ENCODE results near the gene MFSD2A. TPM values are rescaled to one million over a fixed set of nuclear protein-coding genes. Genes with fewer than 3 reads are reported as not detected.

The MFSD2A gene
- total RNA-seq (2022; extraction: Qiagen RNA extraction; ENCODE audit: low read depth): 4.2 to 4.8 TPM (median 4.7 TPM) in 5 replicates

DNA sequence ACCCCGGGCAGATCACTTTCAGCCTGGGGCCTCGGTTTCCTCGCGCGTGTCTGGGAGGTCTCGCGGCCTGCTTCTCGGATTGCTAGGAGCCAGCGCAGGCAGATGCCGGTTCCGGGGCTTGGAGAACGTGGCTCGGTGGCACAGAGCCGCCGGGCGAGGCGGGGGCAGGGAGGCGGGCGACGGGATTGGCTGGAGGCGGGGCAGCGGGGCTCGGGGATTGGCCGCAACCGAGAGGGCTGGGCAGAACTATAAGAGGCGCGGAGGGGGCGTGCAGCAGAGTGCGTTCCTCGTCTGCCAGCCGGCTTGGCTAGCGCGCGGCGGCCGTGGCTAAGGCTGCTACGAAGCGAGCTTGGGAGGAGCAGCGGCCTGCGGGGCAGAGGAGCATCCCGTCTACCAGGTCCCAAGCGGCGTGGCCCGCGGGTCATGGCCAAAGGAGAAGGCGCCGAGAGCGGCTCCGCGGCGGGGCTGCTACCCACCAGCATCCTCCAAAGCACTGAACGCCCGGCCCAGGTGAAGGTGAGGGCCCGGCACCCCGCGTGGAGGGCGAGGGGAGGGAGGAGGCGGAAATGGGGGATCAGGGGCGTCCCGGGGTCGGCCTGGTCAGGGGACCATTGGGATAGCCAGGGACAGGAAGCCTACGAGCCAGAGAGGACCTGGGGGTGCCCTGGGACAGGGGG lies at the start of gene MFSD2A:
TSS of gene MFSD2A (plus strand) at position 276 of the 677 bp plus-strand sequence. CDS start at position 424, 148 bp downstream.

Other genes with a start within 250 kb of the MFSD2A start
- 38.7 to 43.4 TPM (median 41.3 TPM) in 5 replicates for gene PPIE, start 216.3 kb upstream of the MFSD2A start, total RNA-seq (2022; extraction: Qiagen RNA extraction; ENCODE audit: low read depth)
- gene OXCT2, start 183.8 kb upstream of the MFSD2A start, total RNA-seq (2022; extraction: Qiagen RNA extraction; ENCODE audit: low read depth): 0.38 to 0.64 TPM (median 0.40 TPM) in 5 replicates
- 3.1 to 4.3 TPM (median 4.1 TPM) in 5 replicates for gene BMP8B, start 166.3 kb upstream of the MFSD2A start, total RNA-seq (2022; extraction: Qiagen RNA extraction; ENCODE audit: low read depth)
- gene TRIT1, start 71.6 kb upstream of the MFSD2A start, total RNA-seq (2022; extraction: Qiagen RNA extraction; ENCODE audit: low read depth): 15.2 to 17.5 TPM (median 16.5 TPM) in 5 replicates
- gene MYCL, start 53.2 kb upstream of the MFSD2A start, total RNA-seq (2022; extraction: Qiagen RNA extraction; ENCODE audit: low read depth): 0.99 to 1.4 TPM (median 1.3 TPM) in 5 replicates
- gene CAP1, start 85.6 kb downstream of the MFSD2A start, total RNA-seq (2022; extraction: Qiagen RNA extraction; ENCODE audit: low read depth): 199 to 281 TPM (median 222 TPM) in 5 replicates
- gene PPT1, start 142.1 kb downstream of the MFSD2A start, total RNA-seq (2022; extraction: Qiagen RNA extraction; ENCODE audit: low read depth): 60.7 to 70.8 TPM (median 63.7 TPM) in 5 replicates
- 4.6 to 6.8 TPM (median 5.5 TPM) in 5 replicates for gene RLF, start 206.2 kb downstream of the MFSD2A start, total RNA-seq (2022; extraction: Qiagen RNA extraction; ENCODE audit: low read depth)

Measured in A549 treated with CpdA at 1 μM for 4 hours (cell line).